Pancreas (tissue), 10 donors: ENCODE data around the gene HSPA14. TPM values are rescaled to one million over a fixed set of nuclear protein-coding genes. Genes with fewer than 3 reads are reported as not detected.

Experiments
- ATAC-seq, 4 donors: fragments of 200-7000 bp; cut with Tn5 transposase; one replicate each; pipeline versions ENCODE4 v1.8.0 to v1.9.1; 2020; ENCODE audit warnings: mild to moderate bottlenecking in 4 of 4, moderate library complexity in 4 of 4
- DNase-seq, 6 donors: peaks; one replicate each; pipeline ENCODE4 v3.0.0-alpha.2; 2020
- FAIRE-seq: peaks from 2 replicates; lab custom pipeline; 2012; peaks lifted over from hg19 to GRCh38; lab: Jason Lieb, UNC
- H3K27ac ChIP-seq, 4 donors: fragments of 200-600 bp; sonication (generic); 1 replicate in 3 of 4; 2 replicates in 1 of 4; pipeline versions ENCODE4 v1.5.0 to v1.8.0; 2020
- H3K27me3 ChIP-seq, 4 donors: fragments of 200-600 bp; one replicate each; pipeline ENCODE4 v1.8.0; 2021
- H3K36me3 ChIP-seq, 3 donors: fragments of 200-600 bp; sonication (generic) in 1 of 3; one replicate each; pipeline versions ENCODE4 v1.5.0 to v1.8.0; 2020 to 2021
- H3K4me1 ChIP-seq, 3 donors: fragments of 200-600 bp; one replicate each; pipeline ENCODE4 v1.8.0; 2021
- H3K4me3 ChIP-seq, 4 donors: fragments of 200-600 bp; sonication (generic) in 2 of 4; one replicate each; pipeline versions ENCODE4 v1.5.0 to v1.8.0; 2020 to 2021
- H3K9me3 ChIP-seq, 4 donors: fragments of 200-600 bp; one replicate each; pipeline ENCODE4 v1.8.0; 2021
- WGBS, 2 donors: extraction: QIAGEN DNeasy Blood & Tissue Kit; methylation state at CpG; one replicate each; pipeline ENCODE4 v1.1.7; 2013; 5-methylcytosine and 5-hydroxymethylcytosine counted together
- intact Hi-C, 3 donors: fragments of 100-400 bp; cut with DNase I; formaldehyde crosslinking; loops; one replicate each; pipeline versions ENCODE4 v1.11.1 to v1.14.2; 2022
- polyA plus RNA-seq, 2 donors: library from polyadenylated mRNA; stranded (reverse); fragments of 200-250 nt; gene quantifications; one replicate each; pipeline ENCODE4 v1.2.3, GENCODE V29; 2013
- total RNA-seq, 6 donors: library from RNA; stranded (reverse); fragmentation: NEBNext Ultra II Directional in 4 of 6; extraction: Animal tissue kit (Norgen Biotek cat#: 25700) in 4 of 6; gene quantifications; one replicate each; pipeline versions ENCODE4 v1.2.1 to v1.2.4, GENCODE V29; 2021 to 2023
- TF ChIP-seq, protein P1 (sequence below), 4 donors: fragments of 200-600 bp; sonication (generic) in 3 of 4; IDR thresholded peaks; one replicate each; pipeline versions ENCODE4 v1.5.0 to v1.8.0; 2021; ENCODE audit warnings: antibody characterized with exemption in 4 of 4
- donor health status: healthy with polysubstance abuse.
- donor health status: DM: no; HTN: no; CAD: no; lungs with moderate emphysema.
- donor health status: DM: no; HTN: no; CAD: no.
- donor health status: control.
- donor health status: control.
- donor health status: Bipolar disorder and iron deficiency.
- donor health status: DM: yes; HTN: yes; CAD: no.
- donor health status: DM: no; HTN: no; CAD: no.
- donor health status: DM: no; HTN: no; CAD: no.
- donor health status: DM: yes; HTN: yes; CAD: no.

Gene HSPA14
- total and polyA plus RNA-seq, 8 donors: 3.1 to 10.4 (median 5.3) TPM

GRCh38 chr10:14837003-14837756, 926 bp upstream of the HSPA14 start:
- no peak for FAIRE-seq
- no peak for DNase-seq
- peaks cover 0 to 13% (median 6%) of the 10 kb centered on the region in 3 donors for H3K4me1 ChIP-seq
- H3K9me3 ChIP-seq: no peaks in the 10 kb centered on the region
- intact Hi-C loops: no loop called here
- WGBS, 2 donors: 13 to 16% methylated on average over 14 of the region's 14 CpGs
- peaks cover 0 to 7% (median 0%) of the 10 kb centered on the region in 3 donors for H3K36me3 ChIP-seq
- peak in 2 of 4 donors; percentile 4 to 7 for ATAC-seq
- no peaks in the 10 kb centered on the region for H3K27me3 ChIP-seq
- H3K27ac ChIP-seq: peak overlapping the region; percentile 91 to 98 (median 96)
- peak overlapping the region; percentile 49 to 95 (median 88) for H3K4me3 ChIP-seq
- TF ChIP-seq, protein P1, sequence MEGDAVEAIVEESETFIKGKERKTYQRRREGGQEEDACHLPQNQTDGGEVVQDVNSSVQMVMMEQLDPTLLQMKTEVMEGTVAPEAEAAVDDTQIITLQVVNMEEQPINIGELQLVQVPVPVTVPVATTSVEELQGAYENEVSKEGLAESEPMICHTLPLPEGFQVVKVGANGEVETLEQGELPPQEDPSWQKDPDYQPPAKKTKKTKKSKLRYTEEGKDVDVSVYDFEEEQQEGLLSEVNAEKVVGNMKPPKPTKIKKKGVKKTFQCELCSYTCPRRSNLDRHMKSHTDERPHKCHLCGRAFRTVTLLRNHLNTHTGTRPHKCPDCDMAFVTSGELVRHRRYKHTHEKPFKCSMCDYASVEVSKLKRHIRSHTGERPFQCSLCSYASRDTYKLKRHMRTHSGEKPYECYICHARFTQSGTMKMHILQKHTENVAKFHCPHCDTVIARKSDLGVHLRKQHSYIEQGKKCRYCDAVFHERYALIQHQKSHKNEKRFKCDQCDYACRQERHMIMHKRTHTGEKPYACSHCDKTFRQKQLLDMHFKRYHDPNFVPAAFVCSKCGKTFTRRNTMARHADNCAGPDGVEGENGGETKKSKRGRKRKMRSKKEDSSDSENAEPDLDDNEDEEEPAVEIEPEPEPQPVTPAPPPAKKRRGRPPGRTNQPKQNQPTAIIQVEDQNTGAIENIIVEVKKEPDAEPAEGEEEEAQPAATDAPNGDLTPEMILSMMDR (IDR thresholded peaks at IDR 0.05): no peak

GRCh38 chr10:14838582-14839304, 637 bp downstream of the HSPA14 start:
- 0% methylated on average over 59 to 60 of the region's 60 CpGs for WGBS, 2 donors
- no peaks in the 10 kb centered on the region for H3K9me3 ChIP-seq
- H3K27me3 ChIP-seq: no peaks in the 10 kb centered on the region
- TF ChIP-seq, protein P1 (IDR thresholded peaks at IDR 0.05): no peak
- peak overlapping the region; percentile 91 to 98 (median 96) for H3K27ac ChIP-seq
- peaks cover 0 to 13% (median 6%) of the 10 kb centered on the region in 3 donors for H3K4me1 ChIP-seq
- H3K4me3 ChIP-seq: peak overlapping the region; percentile 81 to 95 (median 90)
- intact Hi-C loops: no loop called here
- ATAC-seq (peak; percentile 14 to 38 (median 26)), DNase-seq (peak in 4 of 6 donors; percentile 41 to 79 (median 57)), FAIRE-seq (no peak)
- H3K36me3 ChIP-seq: peaks cover 0 to 23% (median 7%) of the 10 kb centered on the region in 3 donors

GRCh38 chr10:14839305-14839695, 1.2 kb downstream of the HSPA14 start:
- Histone ChIP-seq H3K27me3 (no peaks in the 10 kb centered on the region), H3K4me1 (peaks cover 0 to 13% (median 6%) of the 10 kb centered on the region in 3 donors), H3K27ac (peak overlapping the region; percentile 91 to 98 (median 96)), H3K4me3 (peak overlapping the region; percentile 81 to 95 (median 90)), H3K9me3 (no peaks in the 10 kb centered on the region), H3K36me3 (peaks cover 0 to 28% (median 7%) of the 10 kb centered on the region in 3 donors)
- TF ChIP-seq, protein P1 (IDR thresholded peaks at IDR 0.05): no peak
- peak in 2 of 6 donors; percentile 18 to 19 for DNase-seq
- intact Hi-C loops: no loop called here
- no peak for FAIRE-seq
- ATAC-seq: no peak
- WGBS, 2 donors: 4% methylated on average over 14 of the region's 14 CpGs

DNA sequence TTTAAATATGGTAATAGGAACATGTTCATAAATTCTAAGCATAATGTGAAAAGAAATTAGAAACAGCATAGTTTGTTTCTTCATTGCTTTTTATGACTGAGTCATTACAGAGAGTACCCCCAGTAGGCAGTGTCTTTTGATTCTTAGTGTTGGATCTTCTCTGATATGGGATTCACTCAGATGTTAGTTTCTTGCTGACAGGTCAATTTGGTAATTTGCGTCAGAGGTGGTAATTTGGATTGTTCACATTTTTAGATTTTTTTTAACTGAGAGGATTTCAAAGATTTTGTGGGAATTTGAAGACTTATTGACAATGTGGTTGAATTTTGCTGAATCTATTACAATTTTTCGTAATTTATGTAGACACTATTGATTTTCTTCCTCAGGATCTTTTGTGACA, 2.1 kb downstream of the HSPA14 start:
- FAIRE-seq (no peak), DNase-seq (no peak), ATAC-seq (no peak)
- Histone ChIP-seq H3K27ac (no peak overlapping the region), H3K9me3 (no peaks in the 10 kb centered on the region), H3K36me3 (peaks cover 0 to 32% (median 7%) of the 10 kb centered on the region in 3 donors), H3K4me1 (peaks cover 0 to 13% (median 6%) of the 10 kb centered on the region in 3 donors), H3K27me3 (no peaks in the 10 kb centered on the region), H3K4me3 (no peak overlapping the region)
- intact Hi-C loops: no loop called here
- 82 to 87% methylated on average over 2 of the region's 2 CpGs for WGBS, 2 donors
- TF ChIP-seq, protein P1 (IDR thresholded peaks at IDR 0.05): no peak
